ENCODE measurements around the gene ABCA1. TPM values are rescaled to one million over a fixed set of nuclear protein-coding genes. Genes with fewer than 3 reads are reported as not detected.
"Not testable (repeated sequence)": the region's sequence is repeated elsewhere in the genome, so short reads cannot be mapped to it uniquely, and the experiment has no call there.

ABCA1 gene
- total RNA-seq, 1 donor from 2014 or later = 23.9 TPM

DNA sequence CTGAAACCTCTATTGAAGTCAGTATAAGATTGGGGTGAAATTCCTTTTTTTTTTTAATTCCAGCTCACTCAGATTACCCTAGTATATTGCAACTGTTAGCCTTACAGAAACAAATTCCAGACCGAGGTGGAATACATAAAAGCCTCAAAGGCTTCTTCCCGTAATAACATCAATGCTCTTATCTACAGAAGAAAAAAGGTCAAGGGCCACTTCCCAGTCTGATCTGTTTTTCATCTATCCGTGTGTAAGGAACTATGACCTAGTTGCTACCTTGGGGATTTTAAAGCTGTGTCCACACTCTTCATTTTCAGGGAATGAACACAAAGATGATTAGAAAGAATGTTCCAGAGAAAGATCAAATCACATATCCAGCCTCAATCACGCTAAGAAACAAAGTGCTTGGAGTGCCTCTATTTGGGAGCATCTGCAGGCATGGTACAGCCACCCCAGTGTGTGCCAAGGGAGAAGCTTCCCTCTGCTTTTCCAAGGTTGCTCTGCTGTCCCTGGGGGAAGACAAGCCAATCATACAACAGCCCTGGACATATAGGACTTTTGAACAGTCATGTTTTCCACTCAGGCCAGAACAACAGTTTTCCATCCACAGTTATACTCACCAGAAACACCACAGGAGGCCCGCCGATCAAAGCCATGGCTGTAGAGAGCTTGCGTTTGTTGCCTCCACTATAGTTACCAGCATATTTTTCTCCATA, 140.5 kb downstream of the ABCA1 start:
- ATAC-seq = no peak

DNA sequence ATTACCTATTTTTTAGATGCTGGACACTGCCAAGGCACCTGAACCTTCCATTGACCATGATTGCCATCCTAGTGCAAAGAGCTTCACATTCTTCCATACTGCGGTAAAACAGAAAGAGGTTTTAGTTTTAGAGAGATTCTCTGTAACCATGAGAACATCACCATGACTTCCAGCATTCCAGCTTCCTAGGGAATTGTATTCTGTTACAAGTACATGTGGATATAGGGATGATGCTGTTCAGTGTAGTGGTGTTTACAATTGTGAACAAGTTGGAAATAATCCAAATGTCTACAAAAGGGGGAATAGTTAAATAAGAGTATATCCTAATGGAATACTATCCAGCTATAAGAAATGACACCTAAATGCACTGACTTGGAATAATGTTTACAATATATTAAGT, 141.7 kb downstream of the ABCA1 start:
- ATAC-seq = no peak

DNA sequence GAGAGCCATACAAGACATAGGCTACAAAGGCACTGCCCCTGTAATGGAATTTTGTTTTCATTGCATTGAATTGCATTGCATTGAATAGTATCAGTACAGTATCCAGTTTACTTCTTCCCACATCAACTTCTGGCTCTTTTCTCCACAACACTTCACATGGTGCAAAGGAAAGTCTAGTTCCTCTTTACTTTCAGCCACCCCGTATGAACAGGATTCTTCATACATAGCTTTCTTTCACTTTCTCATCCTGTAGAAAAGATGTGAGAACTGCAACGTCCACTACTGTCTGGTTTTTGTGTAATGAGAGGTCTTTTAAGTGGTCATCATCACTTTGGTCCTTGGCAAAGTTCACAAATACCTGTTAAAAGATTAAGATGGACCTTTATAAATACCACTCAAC, 143.9 kb downstream of the ABCA1 start:
- ATAC-seq = no peak

DNA sequence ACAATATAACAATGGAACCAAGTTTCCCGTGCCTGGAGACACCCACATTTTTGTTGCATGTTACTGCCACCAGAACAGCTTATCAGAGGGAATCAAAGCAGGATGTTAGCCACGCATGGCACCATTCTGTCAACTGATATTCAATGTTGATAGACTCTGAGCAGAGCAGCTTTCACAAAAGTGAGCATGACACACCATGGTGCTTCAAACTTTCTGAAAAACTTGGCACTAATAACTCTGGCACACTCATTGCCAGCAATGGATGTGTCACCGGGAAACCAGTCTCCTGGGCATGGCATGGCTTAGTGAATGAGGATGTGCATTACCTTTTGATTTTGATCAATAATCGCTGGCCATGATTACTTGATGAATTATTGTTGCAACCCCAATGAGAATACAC, 144.4 kb downstream of the ABCA1 start:
- ATAC-seq = peak; percentile 28

DNA sequence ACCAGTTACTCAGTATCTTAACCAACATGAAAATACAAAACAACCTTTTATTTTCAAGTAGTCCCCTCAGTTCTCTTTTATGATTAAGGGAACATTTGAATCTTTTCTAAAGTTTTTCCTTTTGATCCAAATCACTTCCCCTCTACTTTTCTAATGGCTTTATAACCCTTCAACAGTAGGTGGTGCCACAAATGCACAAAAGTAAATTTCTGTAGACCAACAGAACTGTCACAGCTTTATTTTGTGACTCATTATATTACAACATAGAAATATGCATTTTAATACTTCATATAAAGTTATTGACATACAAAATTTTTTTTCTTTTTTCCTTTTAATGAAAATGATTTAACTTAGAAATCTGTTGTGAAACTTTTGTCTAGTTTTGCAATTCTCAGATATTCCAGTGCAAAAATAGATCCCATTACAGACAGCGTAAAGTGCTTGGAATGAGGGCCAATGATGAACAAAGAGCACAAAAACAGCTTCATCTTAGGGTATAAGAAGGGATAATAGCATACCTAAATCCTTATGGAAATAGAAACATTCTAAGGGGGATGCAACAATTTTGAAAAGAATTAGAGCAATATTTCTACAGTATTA, 147.1 kb downstream of the ABCA1 start:
- ATAC-seq = no peak

DNA sequence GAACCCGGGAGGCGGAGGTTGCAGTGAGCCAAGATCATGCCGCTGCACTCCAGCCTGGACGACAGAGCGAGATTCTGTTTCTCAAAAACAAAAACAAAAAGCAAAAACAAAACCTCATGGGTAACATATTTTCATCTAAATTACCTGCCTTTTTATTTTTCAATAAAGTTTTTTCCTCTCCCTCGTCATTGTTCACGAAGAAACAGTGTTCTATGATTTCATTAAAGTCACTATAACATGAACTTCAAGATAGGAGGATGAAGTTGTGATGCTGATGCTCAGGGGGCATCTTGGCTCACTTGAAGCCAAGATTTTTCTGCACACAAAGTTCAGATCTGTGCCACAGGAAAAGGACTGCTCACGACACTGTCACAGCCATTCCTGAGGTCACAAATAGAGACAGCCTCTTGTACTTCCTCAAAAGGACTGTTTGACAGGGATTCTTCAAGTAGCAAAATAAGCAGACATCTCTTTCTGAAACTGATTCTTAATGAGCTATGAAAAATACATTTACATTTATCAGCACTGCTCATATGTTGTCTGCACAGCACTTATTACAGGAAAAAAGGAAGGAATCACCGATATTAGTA, 147.9 kb downstream of the ABCA1 start:
- no peak for ATAC-seq

DNA sequence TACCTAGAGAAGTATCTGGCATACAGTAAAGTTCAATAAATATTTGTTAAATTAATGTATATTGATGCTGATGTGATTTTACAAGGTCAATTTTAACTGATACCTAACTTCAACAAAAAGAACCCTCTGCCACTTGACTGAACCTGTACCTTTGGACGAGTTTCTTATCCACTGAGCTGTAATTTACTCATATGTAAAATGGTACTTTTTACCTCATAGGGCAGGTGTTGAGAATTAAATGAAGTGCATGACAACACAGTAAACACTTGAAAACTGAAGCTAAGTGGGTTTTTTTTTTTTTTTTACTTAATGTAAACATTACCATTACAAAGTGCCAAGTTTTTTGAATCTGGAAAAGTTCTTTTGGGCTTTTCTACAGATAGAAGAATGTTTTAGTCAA, 148.6 kb downstream of the ABCA1 start:
- no peak for ATAC-seq

DNA sequence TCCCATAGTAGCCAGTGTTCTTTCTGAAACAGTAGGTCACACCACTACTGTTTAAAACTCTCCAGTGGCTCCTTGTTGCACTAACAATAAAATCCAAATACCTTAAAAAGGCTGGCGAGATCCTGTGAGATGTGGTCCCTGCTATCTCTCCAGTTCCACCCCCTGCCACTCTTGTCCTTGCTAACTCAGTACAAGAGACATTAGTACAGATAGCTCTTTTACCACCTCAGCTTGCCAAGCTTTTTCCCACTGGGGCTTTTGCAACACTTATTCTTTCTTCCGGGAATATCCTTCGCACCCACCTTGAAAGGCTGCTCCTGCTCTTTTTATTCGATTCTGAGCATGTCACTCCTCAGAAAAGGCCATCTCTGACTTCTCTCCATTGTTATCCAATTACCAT, 149.2 kb downstream of the ABCA1 start:
- no peak for ATAC-seq

DNA sequence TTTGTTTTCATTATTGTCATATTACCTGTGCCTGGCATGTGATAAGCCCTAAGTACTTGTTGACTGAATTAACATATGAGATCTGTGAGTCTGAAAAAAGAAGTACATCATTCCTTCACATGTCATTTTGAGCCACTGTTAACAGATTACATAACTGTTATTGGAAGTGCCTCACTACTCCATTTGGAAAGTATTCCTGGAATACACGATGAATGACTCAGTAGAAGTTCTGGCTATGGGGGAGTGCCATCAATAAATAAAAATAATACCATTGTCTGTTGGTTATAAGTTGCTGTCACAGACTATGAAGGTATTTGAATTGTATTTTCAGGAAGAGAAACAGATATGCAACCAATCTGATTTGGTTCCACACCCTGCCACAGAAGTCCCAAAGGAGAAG, 151.2 kb downstream of the ABCA1 start:
- no peak for ATAC-seq

DNA sequence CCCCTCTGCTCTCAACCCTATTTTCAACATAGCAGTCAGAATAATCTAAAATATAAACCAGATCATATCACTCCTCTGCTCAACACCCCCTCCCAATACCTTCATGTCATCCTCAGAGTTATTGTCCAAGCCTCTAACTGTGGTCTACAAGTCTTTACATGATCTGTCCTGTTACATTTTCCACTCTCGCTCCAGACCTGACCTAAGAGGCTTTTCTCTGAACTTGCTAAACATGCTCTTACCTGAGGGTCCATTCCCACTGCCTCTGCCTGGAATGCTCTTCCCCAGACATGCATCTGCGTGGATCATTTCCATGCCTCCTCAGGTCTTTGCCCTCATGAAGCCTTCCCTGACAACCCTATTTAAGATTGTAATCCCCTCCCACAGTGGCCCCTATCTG, 152.0 kb downstream of the ABCA1 start:
- peak; percentile 14 for ATAC-seq

DNA sequence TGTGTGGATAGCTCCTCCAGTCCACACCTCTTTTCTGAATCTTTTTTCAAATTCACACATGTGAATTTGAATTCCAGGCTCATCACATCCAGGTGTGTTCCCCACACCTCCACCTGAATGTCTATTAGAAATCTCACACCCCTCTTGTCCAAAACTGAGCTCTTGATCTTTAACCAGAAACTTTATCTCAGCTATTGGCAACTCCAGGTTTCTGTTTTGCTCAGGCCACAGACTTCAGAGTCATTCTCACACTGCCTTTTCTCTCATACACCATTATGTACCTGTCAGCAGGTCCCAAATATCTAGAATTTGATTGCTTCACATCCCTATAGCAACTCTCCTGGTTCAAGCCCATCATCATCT, 152.4 kb downstream of the ABCA1 start:
- ATAC-seq = peak; percentile 27

DNA sequence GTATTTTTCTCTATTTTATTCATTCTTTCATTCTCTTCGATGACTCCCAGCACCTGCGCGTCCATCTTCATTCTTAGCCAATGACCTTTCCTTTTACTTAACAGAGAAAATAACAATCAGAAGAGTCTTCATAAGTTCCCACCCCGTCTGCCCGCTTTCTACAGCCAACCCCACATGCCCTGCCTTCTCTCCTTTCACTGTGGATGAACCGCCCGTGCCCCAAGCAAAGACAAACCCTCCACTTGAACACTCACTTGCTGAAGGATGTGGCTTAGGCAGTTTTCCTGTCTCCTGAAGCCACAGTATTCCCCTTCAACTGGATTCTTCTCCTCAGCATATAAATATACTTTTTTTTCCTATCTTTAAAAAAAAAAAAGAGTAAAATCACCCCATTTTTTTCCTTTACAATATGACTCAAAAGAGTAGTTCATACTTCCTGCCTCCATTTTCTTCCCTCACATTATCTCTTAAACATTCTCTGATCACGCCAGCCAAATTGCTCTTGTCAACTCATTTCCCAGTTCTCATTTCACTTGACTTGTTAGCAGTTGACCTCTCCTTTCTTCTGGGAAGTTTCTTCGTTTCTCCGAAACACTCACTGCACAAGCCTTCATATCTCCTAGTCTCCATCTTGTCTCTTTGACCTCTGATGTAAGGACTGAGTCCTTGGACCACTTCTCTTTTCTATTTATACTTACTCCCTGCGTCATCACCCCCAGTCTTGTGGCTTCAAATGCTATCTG, 153.0 kb downstream of the ABCA1 start:
- peak; percentile 43 for ATAC-seq

DNA sequence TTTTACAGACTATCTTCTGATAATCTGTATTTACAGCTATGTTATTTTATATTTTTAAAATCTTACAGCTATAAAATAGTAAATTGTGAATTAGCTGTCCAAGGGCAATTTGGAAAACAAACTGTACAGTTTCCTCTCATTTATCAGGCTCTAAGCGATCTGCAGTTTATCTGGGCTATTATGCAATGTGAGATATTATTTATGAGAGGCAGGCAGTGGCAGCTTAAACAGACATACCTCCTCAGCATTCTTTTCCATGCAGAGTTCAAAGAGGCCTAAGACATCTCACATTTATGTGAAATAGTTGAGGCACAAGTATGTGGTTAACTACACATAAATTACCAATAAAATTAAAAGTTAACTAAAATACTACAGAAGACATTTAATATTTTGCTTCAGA, 153.8 kb downstream of the ABCA1 start:
- no peak for ATAC-seq

DNA sequence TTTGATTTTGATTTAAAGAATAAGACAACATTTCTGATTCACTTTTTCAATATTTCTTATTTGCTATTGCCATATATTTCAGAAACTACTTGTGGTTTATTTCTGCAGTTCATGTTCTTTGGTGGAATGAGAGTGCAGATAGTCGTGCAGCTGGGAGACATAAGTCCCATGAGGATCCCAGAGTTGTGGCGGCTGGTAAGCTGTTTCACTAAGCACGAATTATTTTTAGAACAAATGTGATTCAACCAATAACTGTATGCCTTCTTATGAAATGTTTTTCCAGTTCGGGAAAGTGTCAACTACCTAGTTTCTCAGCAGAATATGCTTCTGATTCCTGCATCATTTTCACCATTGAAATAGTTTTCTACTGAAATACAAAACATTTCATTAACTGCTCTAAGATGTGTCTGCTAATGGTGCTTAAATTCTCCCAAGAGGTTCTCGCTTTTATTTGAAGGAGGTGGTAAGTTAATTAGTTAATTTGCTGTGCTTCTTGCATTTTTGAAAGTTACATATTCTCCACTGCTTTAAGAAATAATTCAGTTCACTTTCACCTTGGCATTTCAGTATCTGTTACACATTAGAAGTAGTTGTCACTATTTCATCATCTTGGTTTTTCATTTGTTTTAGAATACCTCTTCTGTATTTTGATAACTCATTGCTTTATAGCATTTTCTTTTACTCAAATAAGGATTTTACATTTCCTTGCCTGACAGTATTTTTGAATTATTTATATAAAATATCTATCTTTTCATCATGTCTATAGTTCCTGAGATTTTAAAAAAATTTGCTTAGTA, 155.0 kb downstream of the ABCA1 start:
- no peak for ATAC-seq

DNA sequence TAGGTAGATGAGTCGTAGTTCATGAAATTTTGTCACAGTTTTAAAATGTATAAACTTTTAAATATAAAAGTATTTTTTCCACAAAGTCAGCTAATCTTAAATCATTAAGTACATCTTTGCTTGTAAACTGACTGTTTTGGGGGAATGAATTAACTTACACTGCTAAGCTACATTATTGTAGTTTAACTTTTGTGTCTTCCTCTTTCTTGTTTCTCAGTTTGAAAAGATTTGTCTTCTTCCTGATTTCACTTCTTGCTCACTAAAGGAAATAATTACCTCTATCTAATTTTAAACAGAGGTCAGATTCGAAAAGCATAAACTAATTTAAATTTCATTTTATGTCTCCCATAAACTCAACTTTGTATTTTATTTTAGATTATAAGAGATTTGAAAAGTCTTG, 158.3 kb downstream of the ABCA1 start:
- no peak for ATAC-seq

DNA sequence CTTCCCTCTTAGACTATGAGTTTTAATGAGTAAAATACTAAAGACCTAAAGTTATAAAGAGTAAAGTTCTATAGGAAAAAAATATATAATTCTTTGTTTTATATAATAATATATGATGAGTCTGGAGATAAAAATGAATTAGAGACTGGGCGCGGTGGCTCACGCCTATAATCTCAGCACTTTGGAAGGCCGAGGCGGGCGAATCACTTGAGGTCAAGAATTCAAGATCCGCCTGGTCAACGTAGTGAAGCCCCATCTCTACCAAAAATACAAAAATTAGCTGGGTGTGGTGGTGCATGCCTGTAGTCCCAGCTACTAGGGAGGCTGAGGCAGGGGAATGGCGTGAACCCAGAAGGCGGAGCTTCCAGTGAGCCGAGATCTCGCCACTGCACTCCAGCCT, 158.9 kb downstream of the ABCA1 start:
- not testable (repeated sequence) for ATAC-seq

DNA sequence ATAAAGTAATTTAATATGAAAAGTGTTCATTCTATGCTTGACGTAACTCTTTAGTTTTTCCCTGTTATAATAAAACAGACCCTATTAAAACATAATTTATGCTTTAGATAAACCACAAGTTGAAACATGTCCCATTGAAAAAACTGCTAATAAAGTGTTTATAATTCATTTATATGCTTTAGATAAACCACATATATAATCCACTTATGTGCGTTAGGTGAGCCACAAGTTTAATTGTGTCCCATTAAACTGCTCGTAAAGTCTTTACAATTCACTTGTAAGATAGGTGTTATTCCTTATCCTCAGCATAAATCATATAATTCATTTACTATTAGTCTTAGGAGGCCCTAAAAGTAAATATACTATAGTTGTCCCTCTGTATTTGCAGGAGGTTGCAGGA, 160.4 kb downstream of the ABCA1 start:
- no peak for ATAC-seq

DNA sequence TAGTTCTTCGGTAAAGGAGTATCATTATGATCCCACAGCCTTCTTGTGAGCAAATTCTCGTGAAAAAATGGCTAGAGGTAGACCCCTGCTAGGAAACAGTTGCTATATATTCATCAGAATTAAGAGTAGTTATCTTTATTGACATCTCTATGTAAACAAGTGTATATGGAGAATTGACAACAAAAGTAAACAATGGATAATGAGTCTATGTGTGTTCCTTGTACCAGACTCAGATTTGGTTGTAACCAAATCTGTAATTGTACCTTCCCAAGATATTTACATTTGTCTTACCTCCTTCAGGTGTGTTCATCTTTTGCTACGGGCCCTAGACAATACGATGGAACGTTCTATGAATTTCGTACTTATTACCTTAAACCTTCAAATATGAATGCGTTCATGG, 161.9 kb downstream of the ABCA1 start:
- no peak for ATAC-seq

DNA sequence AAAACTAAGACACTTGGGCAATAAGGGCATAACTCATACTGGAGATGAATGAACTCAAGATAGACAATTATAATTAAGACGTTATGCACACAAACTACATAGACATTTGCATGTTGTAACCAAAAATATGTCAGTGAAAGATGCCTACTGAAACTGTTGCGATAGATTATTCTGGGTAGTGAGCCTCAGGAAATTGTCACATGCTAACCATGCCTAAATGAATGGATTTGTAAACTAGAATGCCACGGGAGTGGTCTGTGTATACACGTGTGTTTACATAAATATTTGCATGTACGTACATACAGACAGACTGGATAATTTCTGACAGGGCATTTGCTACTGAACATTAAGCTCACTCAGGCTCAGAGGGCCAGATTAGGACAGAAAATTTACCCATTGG, 162.8 kb downstream of the ABCA1 start:
- ATAC-seq = no peak

DNA sequence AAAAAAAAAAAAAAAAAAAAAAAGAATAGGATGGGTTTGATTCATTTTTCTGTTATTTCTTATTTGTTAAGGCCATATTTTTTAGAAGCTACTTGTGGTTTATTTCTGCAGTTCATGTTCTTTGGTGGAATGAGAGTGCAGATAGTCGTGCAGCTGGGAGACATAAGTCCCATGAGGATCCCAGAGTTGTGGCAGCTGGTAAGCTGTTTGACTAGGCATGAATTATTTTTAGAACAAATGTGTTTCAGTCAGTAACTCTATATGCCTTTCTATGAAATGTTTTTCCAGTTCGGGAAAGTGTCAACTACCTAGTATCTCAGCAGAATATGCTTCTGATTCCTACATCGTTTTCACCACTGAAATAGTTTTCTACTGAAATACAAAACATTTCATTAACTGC, 169.0 kb downstream of the ABCA1 start:
- no peak for ATAC-seq

DNA sequence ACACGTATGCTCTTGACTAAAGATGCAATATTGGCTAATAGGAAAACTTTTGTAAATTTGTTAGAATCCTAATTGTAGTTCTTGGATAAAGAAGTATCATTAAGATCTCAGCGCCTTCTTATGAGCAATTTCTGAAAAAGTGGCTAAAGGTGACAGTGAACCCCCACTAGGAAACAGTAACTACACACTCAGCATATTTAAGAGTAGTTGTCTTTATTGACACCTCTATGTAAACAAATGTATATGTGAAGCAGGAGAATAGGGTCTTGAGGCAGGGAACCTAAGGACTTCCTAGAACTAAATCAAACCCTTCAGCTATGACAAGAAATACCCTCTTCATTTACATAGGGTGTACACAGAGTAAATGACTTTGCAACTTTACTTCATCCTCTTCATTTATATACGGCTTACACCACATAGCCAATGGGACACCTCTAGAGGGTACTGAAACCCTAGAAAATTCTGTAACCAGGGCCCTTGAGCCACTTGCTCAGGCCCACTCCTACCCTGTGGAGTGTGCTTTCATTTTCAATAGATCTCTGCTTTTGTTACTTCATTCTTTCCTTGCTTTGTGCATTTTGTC, 177.7 kb downstream of the ABCA1 start:
- no peak for ATAC-seq

DNA sequence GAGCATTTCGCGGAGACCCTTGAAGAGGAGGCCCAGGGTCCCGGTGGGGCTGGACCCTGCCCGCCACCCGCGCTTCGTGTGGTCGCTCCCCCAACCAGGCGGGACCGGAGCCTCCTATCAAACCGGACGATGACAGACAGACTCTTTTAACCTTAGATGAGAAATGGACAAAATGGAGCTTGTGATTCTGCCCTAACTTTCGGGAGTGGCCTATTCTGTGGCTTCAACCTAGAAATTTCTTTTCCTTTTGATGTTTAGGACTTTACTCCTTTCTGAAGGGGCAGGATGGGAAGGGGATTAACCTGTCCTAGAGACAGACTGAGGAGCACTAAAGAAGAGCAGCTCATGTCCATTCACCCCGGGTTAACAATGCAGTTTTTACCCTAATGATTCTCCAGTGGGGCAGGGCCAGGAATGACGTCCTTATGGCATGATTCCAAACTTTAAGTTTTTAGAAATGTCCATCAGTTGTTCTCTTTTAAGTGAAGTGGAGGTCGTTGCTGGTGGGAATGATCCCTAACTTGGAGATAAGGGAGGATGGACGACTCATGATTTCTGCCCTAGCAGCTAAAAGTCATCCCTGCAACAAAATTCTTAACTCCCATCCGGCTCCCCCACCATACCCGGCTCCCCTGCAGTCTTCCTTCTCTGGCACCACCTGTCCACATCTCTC, 179.5 kb downstream of the ABCA1 start:
- peak; percentile 4 for ATAC-seq
